Right atrium auricular region (tissue), 2 donors: ENCODE measurements around the gene SLC39A12. TPM values are rescaled to one million over a fixed set of nuclear protein-coding genes. Genes with fewer than 3 reads are reported as not detected.

ENCODE experiments used
- DNase-seq: peaks from one replicate; pipeline ENCODE4 v3.0.0-alpha.2; 2019; ENCODE audit warnings: low spot score
- H3K27ac ChIP-seq, 2 donors: fragments of 200-600 bp; sonication (generic); 1 replicate in 1 of 2; 2 replicates in 1 of 2; pipeline ENCODE4 v1.5.1; 2016 to 2019
- H3K27me3 ChIP-seq, 2 donors: fragments of 200-600 bp; sonication (generic); one replicate each; pipeline versions ENCODE4 v1.5.1 to v1.6.0; 2017 to 2019
- H3K36me3 ChIP-seq: fragments of 200-600 bp; sonication (generic); one replicate; pipeline ENCODE4 v1.5.1; 2016
- H3K4me1 ChIP-seq, 2 donors: fragments of 200-600 bp; sonication (generic); one replicate each; pipeline versions ENCODE4 v1.5.1 to v1.6.0; 2017 to 2019
- H3K4me3 ChIP-seq, 2 donors: fragments of 200-600 bp; sonication (generic); 1 replicate in 1 of 2; 2 replicates in 1 of 2; pipeline ENCODE4 v1.5.1; 2017 to 2019; ENCODE audit warnings: mild to moderate bottlenecking in 1 of 2, moderate library complexity in 1 of 2
- H3K9me3 ChIP-seq, 2 donors: fragments of 200-600 bp; sonication (generic); one replicate each; pipeline ENCODE4 v1.5.1; 2019
- CTCF ChIP-seq, 2 donors: fragments of 200-600 bp; sonication (generic); IDR thresholded peaks; one replicate each; pipeline ENCODE4 v1.5.1; 2019; ENCODE audit warnings: antibody characterized with exemption in 2 of 2
- total RNA-seq, 2 donors: library from RNA; depleted of rRNA; stranded (reverse); fragments of >200 nt; gene quantifications; one replicate each; pipeline ENCODE4 v1.1.0, GENCODE V29; 2016

Gene SLC39A12
- not detected for total RNA-seq

GRCh38 chr10:17951868-17952371, at the start of gene SLC39A12:
SLC39A12 (plus strand) TSS chr10:17951918; CDS start chr10:17953277, 1,359 bp downstream.
- Histone ChIP-seq H3K27ac (no peak within 1 kb of the TSS), H3K27me3 (no peaks in the 10 kb centered on the region), H3K9me3 (no peaks in the 10 kb centered on the region), H3K4me1 (no peaks in the 10 kb centered on the region), H3K36me3 (no peaks in the 10 kb centered on the region), H3K4me3 (no peak within 1 kb of the TSS)
- no peak for DNase-seq
- TF ChIP-seq CTCF (IDR thresholded peaks at IDR 0.05), result no peak

- Histone ChIP-seq H3K27me3 (no peaks in the 10 kb centered on the region), H3K9me3 (peaks cover 0 to 5% of the 10 kb centered on the region in 2 donors), H3K27ac (no peak overlapping the region), H3K4me1 (no peaks in the 10 kb centered on the region), H3K36me3 (no peaks in the 10 kb centered on the region), H3K4me3 (no peak overlapping the region)
- no peak for DNase-seq
- no peak for TF ChIP-seq CTCF (IDR thresholded peaks at IDR 0.05)
These were observed 47.2 kb upstream of the SLC39A12 start for GRCh38 chr10:17904564-17904963.

- H3K27ac ChIP-seq, result no peak overlapping the region
- no peaks in the 10 kb centered on the region for H3K27me3 ChIP-seq
- H3K4me3 ChIP-seq, result no peak overlapping the region
- no peaks in the 10 kb centered on the region for H3K4me1 ChIP-seq
- no peak for DNase-seq
- H3K9me3 ChIP-seq, result peaks cover 0 to 5% of the 10 kb centered on the region in 2 donors
- H3K36me3 ChIP-seq, result no peaks in the 10 kb centered on the region
- no peak for TF ChIP-seq CTCF (IDR thresholded peaks at IDR 0.05)
These were observed 46.2 kb upstream of the SLC39A12 start for GRCh38 chr10:17905491-17905890.

- Histone ChIP-seq H3K4me1 (no peaks in the 10 kb centered on the region), H3K36me3 (no peaks in the 10 kb centered on the region)
- no peak for DNase-seq
These were observed 45.7 kb upstream of the SLC39A12 start for GRCh38 chr10:17906002-17906401.

DNA sequence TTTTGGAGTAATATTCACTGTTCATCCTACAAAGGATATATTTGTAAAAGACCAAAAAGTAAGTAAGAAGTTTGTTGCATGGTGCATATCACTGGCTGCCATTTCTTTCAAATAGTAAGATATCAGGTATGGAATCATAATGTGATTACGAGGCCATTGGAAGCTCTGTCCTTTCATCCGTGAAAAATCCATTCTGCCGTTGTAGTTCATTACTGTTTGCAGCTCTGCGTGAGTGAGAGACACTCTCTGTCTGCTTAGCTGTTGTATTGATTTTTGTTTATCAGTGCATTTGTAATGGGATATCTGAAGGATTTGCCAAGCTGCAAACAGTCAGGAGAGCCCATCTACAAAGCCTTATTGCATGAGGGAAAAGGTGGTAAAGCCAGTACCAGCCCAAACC, 44.1 kb upstream of the SLC39A12 start:
- DNase-seq, result no peak
- H3K27me3 ChIP-seq, result no peaks in the 10 kb centered on the region
- H3K9me3 ChIP-seq, result peaks cover 0 to 5% of the 10 kb centered on the region in 2 donors
- H3K36me3 ChIP-seq, result no peaks in the 10 kb centered on the region
- TF ChIP-seq CTCF (IDR thresholded peaks at IDR 0.05), result no peak
- no peak overlapping the region for H3K4me3 ChIP-seq
- no peak overlapping the region for H3K27ac ChIP-seq
- no peaks in the 10 kb centered on the region for H3K4me1 ChIP-seq

More at GRCh38 chr10:17906002-17906401, 45.7 kb upstream of the SLC39A12 start:
- Histone ChIP-seq H3K9me3 (peaks cover 0 to 5% of the 10 kb centered on the region in 2 donors), H3K4me3 (no peak overlapping the region), H3K27ac (no peak overlapping the region), H3K27me3 (no peaks in the 10 kb centered on the region)
- TF ChIP-seq CTCF (IDR thresholded peaks at IDR 0.05), result no peak
